ENCODE measurements around the gene CDH8. TPM values are rescaled to one million over a fixed set of nuclear protein-coding genes. Genes with fewer than 3 reads are reported as not detected.

The CDH8 gene
- polyA plus RNA-seq, 1 of the 3 experiments (the other 2 are of a cell fraction): 0.05 TPM

DNA sequence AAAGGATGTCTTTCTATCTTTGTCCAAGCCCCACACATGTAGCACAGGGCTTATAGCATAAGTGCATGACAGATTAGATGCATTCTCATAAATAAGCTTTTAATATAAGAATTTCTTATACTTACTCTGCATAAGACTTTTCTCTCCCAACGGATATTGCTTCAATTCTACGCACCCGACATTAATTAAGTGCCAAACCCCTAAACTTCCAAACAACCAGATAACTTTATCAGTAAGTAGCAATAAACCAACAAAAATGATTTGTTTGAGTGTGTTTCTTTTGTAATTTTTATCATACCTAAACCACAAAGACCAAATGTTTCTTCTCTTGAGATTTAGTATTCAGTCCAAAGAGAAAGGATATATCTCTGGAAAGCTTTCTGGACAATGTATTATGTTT lies 391.5 kb downstream of the CDH8 start (continued):
- TF ChIP-seq, protein P1, sequence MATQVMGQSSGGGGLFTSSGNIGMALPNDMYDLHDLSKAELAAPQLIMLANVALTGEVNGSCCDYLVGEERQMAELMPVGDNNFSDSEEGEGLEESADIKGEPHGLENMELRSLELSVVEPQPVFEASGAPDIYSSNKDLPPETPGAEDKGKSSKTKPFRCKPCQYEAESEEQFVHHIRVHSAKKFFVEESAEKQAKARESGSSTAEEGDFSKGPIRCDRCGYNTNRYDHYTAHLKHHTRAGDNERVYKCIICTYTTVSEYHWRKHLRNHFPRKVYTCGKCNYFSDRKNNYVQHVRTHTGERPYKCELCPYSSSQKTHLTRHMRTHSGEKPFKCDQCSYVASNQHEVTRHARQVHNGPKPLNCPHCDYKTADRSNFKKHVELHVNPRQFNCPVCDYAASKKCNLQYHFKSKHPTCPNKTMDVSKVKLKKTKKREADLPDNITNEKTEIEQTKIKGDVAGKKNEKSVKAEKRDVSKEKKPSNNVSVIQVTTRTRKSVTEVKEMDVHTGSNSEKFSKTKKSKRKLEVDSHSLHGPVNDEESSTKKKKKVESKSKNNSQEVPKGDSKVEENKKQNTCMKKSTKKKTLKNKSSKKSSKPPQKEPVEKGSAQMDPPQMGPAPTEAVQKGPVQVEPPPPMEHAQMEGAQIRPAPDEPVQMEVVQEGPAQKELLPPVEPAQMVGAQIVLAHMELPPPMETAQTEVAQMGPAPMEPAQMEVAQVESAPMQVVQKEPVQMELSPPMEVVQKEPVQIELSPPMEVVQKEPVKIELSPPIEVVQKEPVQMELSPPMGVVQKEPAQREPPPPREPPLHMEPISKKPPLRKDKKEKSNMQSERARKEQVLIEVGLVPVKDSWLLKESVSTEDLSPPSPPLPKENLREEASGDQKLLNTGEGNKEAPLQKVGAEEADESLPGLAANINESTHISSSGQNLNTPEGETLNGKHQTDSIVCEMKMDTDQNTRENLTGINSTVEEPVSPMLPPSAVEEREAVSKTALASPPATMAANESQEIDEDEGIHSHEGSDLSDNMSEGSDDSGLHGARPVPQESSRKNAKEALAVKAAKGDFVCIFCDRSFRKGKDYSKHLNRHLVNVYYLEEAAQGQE (IDR thresholded peaks at IDR 0.05; ENCODE audit: low read depth, low read length): no peak
- no peak for TF ChIP-seq NFIC (IDR thresholded peaks at IDR 0.05; ENCODE audit: borderline replicate concordance)

DNA sequence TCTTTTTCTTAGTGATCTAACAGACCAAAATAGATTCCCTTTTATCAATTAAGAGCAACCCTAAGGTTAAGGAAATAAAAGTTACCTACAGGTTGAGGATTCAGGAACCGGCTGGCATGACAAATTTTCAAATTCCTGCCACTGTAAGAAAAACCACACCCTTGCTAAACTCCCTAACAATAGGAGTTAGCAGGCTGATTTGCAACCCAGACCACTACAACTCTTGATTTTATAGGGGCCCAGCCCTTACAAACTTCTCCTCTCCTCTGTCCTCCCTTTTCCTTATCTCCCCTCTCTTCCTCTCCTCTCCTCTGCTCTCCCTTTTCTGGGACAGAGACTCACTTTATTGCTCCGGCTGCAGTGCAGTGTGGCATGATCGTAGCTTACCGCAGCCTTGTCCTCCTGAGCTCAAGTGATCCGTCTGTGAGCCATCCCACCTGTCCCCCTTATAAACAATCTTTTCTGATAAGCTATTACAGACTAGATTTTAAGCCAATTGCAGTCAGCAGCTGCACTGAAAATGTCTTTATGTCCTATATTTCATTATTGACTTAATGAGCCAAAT lies 418.9 kb downstream of the CDH8 start:
- Histone ChIP-seq H2AFZ (ENCODE audit: low read depth) (no peak overlapping the region), H3K79me2 (ENCODE audit: insufficient read depth) (no peaks in the 10 kb centered on the region), H3K9me3 (no peaks in the 10 kb centered on the region), H3K4me2 (no peak overlapping the region), H3K4me3 (ENCODE audit: low read depth in 2 of 2, low read length in 1 of 2) (no peak overlapping the region), H3F3A (replicated peaks; ENCODE audit: insufficient read depth) (no peaks in the 10 kb centered on the region), H3K27ac (ENCODE audit: low read depth in 2 of 2, low read length in 1 of 2) (no peak overlapping the region), H3K27me3 (ENCODE audit: insufficient read depth) (no peaks in the 10 kb centered on the region), H3K9me2 (no peaks in the 10 kb centered on the region), H3K4me1 (ENCODE audit: control insufficient read depth in 1 of 2, insufficient read depth in 2 of 2, low read depth in 1 of 2, low read length in 1 of 2) (no peaks in the 10 kb centered on the region), H3K9ac (no peak overlapping the region), H3K36me3 (replicated peaks in 1 of 2; ENCODE audit: control insufficient read depth in 1 of 2, insufficient read depth in 2 of 2, low read length in 1 of 2) (no peaks in the 10 kb centered on the region), H4K20me1 (ENCODE audit: insufficient read depth) (no peaks in the 10 kb centered on the region)
- ChIA-PET POLR2A (no interaction called here), CTCF (no interaction called here)
- 24% methylated on average over 5 of the region's 5 CpGs for WGBS (ENCODE audit: low lambda C conversion rate)
- no peak for DNase-seq
- TF ChIP-seq CHD2 (IDR thresholded peaks at IDR 0.05; ENCODE audit: low read length, partially characterized antibody) (no peak), FOXM1 (IDR thresholded peaks at IDR 0.05; ENCODE audit: low read depth) (no peak), CTCF (IDR thresholded peaks at IDR 0.05) (no peak), POLR2AphosphoS5 (IDR thresholded peaks at IDR 0.05; ENCODE audit: low read depth, low read length) (no peak)

GRCh38 chr16:61616088-61616487 lies 420.1 kb downstream of the CDH8 start:
- no peak overlapping the region for H3K27ac ChIP-seq (ENCODE audit: low read depth in 2 of 2, low read length in 1 of 2)
- no peak overlapping the region for H3K9ac ChIP-seq
- H4K20me1 ChIP-seq (ENCODE audit: insufficient read depth): no peaks in the 10 kb centered on the region
- POLR2A ChIA-PET: no interaction called here
- no peaks in the 10 kb centered on the region for H3K9me3 ChIP-seq
- H3K4me3 ChIP-seq (ENCODE audit: low read depth in 2 of 2, low read length in 1 of 2): no peak overlapping the region
- 22% methylated on average over 2 of the region's 2 CpGs for WGBS (ENCODE audit: low lambda C conversion rate)
- H2AFZ ChIP-seq (ENCODE audit: low read depth): no peak overlapping the region
- H3K79me2 ChIP-seq (ENCODE audit: insufficient read depth): no peaks in the 10 kb centered on the region
- no peaks in the 10 kb centered on the region for H3K36me3 ChIP-seq (replicated peaks in 1 of 2; ENCODE audit: control insufficient read depth in 1 of 2, insufficient read depth in 2 of 2, low read length in 1 of 2)
- no peak for DNase-seq
- H3K27me3 ChIP-seq (ENCODE audit: insufficient read depth): no peaks in the 10 kb centered on the region
- no peak overlapping the region for H3K4me2 ChIP-seq
- no peaks in the 10 kb centered on the region for H3K9me2 ChIP-seq
- H3K4me1 ChIP-seq (ENCODE audit: control insufficient read depth in 1 of 2, insufficient read depth in 2 of 2, low read depth in 1 of 2, low read length in 1 of 2): no peaks in the 10 kb centered on the region
- no peaks in the 10 kb centered on the region for H3F3A ChIP-seq (replicated peaks; ENCODE audit: insufficient read depth)
- CTCF ChIA-PET: no interaction called here
- TF ChIP-seq, protein P1 (IDR thresholded peaks at IDR 0.05; ENCODE audit: low read depth, low read length): no peak
- TF ChIP-seq RCOR1 (IDR thresholded peaks at IDR 0.05; ENCODE audit: low read length) (no peak), USF2 (IDR thresholded peaks at IDR 0.05; ENCODE audit: borderline replicate concordance, low read depth, low read length) (no peak), TCF12 (IDR thresholded peaks at IDR 0.05) (no peak), PBX3 (IDR thresholded peaks at IDR 0.05) (no peak), FOXM1 (IDR thresholded peaks at IDR 0.05; ENCODE audit: low read depth) (no peak), GABPA (IDR thresholded peaks at IDR 0.05; ENCODE audit: low read depth) (no peak), CHD2 (IDR thresholded peaks at IDR 0.05; ENCODE audit: low read length, partially characterized antibody) (no peak)
- TF ChIP-seq, protein P2, sequence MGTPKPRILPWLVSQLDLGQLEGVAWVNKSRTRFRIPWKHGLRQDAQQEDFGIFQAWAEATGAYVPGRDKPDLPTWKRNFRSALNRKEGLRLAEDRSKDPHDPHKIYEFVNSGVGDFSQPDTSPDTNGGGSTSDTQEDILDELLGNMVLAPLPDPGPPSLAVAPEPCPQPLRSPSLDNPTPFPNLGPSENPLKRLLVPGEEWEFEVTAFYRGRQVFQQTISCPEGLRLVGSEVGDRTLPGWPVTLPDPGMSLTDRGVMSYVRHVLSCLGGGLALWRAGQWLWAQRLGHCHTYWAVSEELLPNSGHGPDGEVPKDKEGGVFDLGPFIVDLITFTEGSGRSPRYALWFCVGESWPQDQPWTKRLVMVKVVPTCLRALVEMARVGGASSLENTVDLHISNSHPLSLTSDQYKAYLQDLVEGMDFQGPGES (IDR thresholded peaks at IDR 0.05; ENCODE audit: low read depth, low read length): no peak

All from SK-N-SH (cell line).